HFF-Myc (cell line): Measurements from ENCODE around the gene AFF3.
A peak's percentile ranks its signal among the peaks of the same experiment; 100 is the strongest.
"Not testable (repeated sequence)": the region's sequence is repeated elsewhere in the genome, so short reads cannot be mapped to it uniquely, and the experiment has no call there.

Experiments used
- DNase-seq: peaks from one replicate; pipeline ENCODE4 v3.0.0-alpha.2; 2011; ENCODE audit warnings: low read depth; ENCODE audit errors: extremely low read depth
- H3K4me3 ChIP-seq: replicated peaks from 2 replicates; pipeline ENCODE4 v1.5.1; 2011; ENCODE audit warnings: low read depth, mild to moderate bottlenecking, control low read depth, low read length
- CTCF ChIP-seq: IDR thresholded peaks from 2 replicates; pipeline ENCODE4 v1.5.1; 2012; ENCODE audit warnings: mild to moderate bottlenecking, low read depth, low read length, control low read depth; ENCODE audit errors: missing control alignments

AFF3 gene

GRCh38 chr2:100095845-100096244 lies 46.5 kb downstream of the AFF3 start:
- not testable (repeated sequence) for DNase-seq, H3K4me3 ChIP-seq

GRCh38 chr2:100091807-100092206 lies 50.6 kb downstream of the AFF3 start:
- not testable (repeated sequence) for DNase-seq

GRCh38 chr2:100085744-100086143 lies 56.6 kb downstream of the AFF3 start:
- not testable (repeated sequence) for DNase-seq, H3K4me3 ChIP-seq

More at GRCh38 chr2:100091807-100092206, 50.6 kb downstream of the AFF3 start:
- not testable (repeated sequence) for H3K4me3 ChIP-seq

- not testable (repeated sequence) for DNase-seq
Measured at GRCh38 chr2:100083421-100084216, 58.8 kb downstream of the AFF3 start.

GRCh38 chr2:100082302-100082978 lies 60.0 kb downstream of the AFF3 start:
- not testable (repeated sequence) for DNase-seq, H3K4me3 ChIP-seq

More at GRCh38 chr2:100083421-100084216, 58.8 kb downstream of the AFF3 start:
- H3K4me3 ChIP-seq = 0 out of 2 replicates have a peak overlapping the region, but pooled peaks have one; percentile 15

GRCh38 chr2:100077935-100078334 lies 64.5 kb downstream of the AFF3 start:
- no peak for DNase-seq
- no peak overlapping the region for H3K4me3 ChIP-seq
- TF ChIP-seq CTCF = no peak

GRCh38 chr2:100077456-100077855 lies 64.9 kb downstream of the AFF3 start:
- DNase-seq = no peak
- no peak overlapping the region for H3K4me3 ChIP-seq
- TF ChIP-seq CTCF = no peak

- no peak for DNase-seq
- TF ChIP-seq CTCF = no peak
- H3K4me3 ChIP-seq = no peak overlapping the region
Measured at GRCh38 chr2:100075532-100075931, 66.9 kb downstream of the AFF3 start.

- DNase-seq = no peak
- TF ChIP-seq CTCF = no peak
- H3K4me3 ChIP-seq = no peak overlapping the region
Measured at GRCh38 chr2:100073110-100073509, 69.3 kb downstream of the AFF3 start.
